NB4 (cell line): Measurements from ENCODE around the gene SLC16A8.

Source experiments
- DNase-seq: peaks from one replicate; pipeline ENCODE4 v3.0.0; 2010; ENCODE audit warnings: low read depth
- H3K4me3 ChIP-seq: one replicate; pipeline ENCODE4 v1.5.1; 2011; ENCODE audit warnings: mild to moderate bottlenecking, low read depth, low read length, moderate library complexity
- MYC ChIP-seq: IDR thresholded peaks from 2 replicates; pipeline ENCODE4 v1.6.1; 2011; ENCODE audit warnings: low read depth, low read length
- POLR2A ChIP-seq: IDR thresholded peaks from 2 replicates; pipeline ENCODE4 v1.6.1; 2011; ENCODE audit warnings: mild to moderate bottlenecking; ENCODE audit not compliant: insufficient read length; ENCODE audit errors: extremely low read depth
- TF ChIP-seq, protein P1 (sequence below): IDR thresholded peaks from one replicate; pipeline ENCODE4 v1.5.1; 2012; ENCODE audit warnings: low read depth, low read length
- TF ChIP-seq, protein P2 (sequence below): IDR thresholded peaks from 2 replicates; pipeline ENCODE4 v1.6.1; 2011; ENCODE audit warnings: low read depth, low read length

The SLC16A8 gene

GRCh38 chr22:38056969-38057891 is 26.8 kb downstream of the SLC16A8 start, which contains the start of gene PICK1:
TSS of gene PICK1 (plus strand) at chr22:38057404. CDS start at chr22:38057810, 406 bp downstream.
- peak; percentile 44 for DNase-seq
- TF ChIP-seq, protein P1, sequence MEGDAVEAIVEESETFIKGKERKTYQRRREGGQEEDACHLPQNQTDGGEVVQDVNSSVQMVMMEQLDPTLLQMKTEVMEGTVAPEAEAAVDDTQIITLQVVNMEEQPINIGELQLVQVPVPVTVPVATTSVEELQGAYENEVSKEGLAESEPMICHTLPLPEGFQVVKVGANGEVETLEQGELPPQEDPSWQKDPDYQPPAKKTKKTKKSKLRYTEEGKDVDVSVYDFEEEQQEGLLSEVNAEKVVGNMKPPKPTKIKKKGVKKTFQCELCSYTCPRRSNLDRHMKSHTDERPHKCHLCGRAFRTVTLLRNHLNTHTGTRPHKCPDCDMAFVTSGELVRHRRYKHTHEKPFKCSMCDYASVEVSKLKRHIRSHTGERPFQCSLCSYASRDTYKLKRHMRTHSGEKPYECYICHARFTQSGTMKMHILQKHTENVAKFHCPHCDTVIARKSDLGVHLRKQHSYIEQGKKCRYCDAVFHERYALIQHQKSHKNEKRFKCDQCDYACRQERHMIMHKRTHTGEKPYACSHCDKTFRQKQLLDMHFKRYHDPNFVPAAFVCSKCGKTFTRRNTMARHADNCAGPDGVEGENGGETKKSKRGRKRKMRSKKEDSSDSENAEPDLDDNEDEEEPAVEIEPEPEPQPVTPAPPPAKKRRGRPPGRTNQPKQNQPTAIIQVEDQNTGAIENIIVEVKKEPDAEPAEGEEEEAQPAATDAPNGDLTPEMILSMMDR: no peak
- TF ChIP-seq MYC: no peak
- TF ChIP-seq POLR2A: no peak
- TF ChIP-seq, protein P2, sequence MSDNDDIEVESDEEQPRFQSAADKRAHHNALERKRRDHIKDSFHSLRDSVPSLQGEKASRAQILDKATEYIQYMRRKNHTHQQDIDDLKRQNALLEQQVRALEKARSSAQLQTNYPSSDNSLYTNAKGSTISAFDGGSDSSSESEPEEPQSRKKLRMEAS: no peak
- H3K4me3 ChIP-seq: peak within 1 kb of the TSS; percentile 49

GRCh38 chr22:38051900-38052862 is 31.8 kb downstream of the SLC16A8 start:
- peak; percentile 78 for DNase-seq

DNA sequence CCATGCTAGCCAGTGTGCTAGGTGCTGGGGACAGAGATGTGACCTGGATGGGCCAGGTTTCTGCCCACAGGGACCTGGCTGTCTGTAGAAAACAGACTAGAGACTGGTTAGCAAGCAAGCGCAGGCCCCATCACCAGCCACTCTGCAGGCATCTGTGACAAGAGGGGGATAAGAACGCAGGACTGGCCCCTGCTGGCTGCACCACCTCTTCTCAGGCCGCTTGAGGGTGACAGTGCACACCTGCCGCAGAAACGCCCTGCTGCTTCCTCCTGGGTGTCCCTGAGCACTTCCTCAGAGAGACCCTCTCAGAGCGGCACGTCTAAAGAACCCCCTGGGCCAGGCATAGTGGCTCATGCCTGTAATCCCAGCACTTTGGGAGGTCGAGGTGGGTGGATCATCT is 32.7 kb downstream of the SLC16A8 start:
- TF ChIP-seq, protein P2: no peak
- TF ChIP-seq MYC (no peak), POLR2A (no peak)
- TF ChIP-seq, protein P1: no peak
- DNase-seq: no peak
- no peak overlapping the region for H3K4me3 ChIP-seq

More at GRCh38 chr22:38051900-38052862, 31.8 kb downstream of the SLC16A8 start:
- TF ChIP-seq, protein P1: peak; percentile 73
- TF ChIP-seq MYC (peak; percentile 82), POLR2A (no peak)
- TF ChIP-seq, protein P2: peak; percentile 81
- no peak overlapping the region for H3K4me3 ChIP-seq

DNA sequence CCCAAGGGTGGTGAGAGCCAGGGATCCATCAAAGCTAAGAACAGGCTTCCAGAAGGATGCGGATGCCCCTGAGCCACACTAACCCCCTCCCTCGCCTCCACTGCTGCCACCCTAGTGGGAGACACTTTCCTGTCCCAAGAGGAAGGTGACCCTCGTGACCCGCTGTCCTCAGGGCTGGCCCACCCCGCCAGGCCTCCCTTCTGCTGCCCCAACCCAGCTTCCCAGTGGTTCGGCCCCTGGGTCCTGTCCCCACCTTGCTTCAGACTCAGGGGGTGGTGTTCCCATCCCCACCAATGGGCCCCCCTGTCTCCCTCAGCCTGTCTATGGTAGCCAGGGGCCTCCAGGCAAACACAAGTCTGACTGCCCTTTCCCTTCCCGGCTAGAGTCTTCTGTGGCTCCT is 33.3 kb downstream of the SLC16A8 start:
- H3K4me3 ChIP-seq: no peak overlapping the region
- no peak for DNase-seq
- TF ChIP-seq, protein P1: no peak
- TF ChIP-seq, protein P2: no peak
- no peak for TF ChIP-seq MYC
- TF ChIP-seq POLR2A: no peak

GRCh38 chr22:38049812-38050619 is 34.0 kb downstream of the SLC16A8 start:
- no peak for DNase-seq
- TF ChIP-seq, protein P2: no peak
- no peak for TF ChIP-seq MYC
- no peak for TF ChIP-seq POLR2A
- TF ChIP-seq, protein P1: no peak
- H3K4me3 ChIP-seq: no peak overlapping the region
